Subcutaneous adipose tissue (tissue), 4 donors: ENCODE results near the gene AOC1. TPM values are rescaled to one million over a fixed set of nuclear protein-coding genes. Genes with fewer than 3 reads are reported as not detected.

ENCODE experiments used
- total RNA-seq, 4 donors: library from RNA; depleted of rRNA; stranded (reverse); fragments of >200 nt; gene quantifications; one replicate each; pipeline ENCODE4 v1.1.0, GENCODE V29; 2016
- TF ChIP-seq, protein P1 (sequence below): fragments of 450-650 bp; IDR thresholded peaks from one replicate; pipeline ENCODE4 v1.5.1; 2016; ENCODE audit warnings: low read depth, mild to moderate bottlenecking, control low read depth, antibody characterized with exemption, moderate library complexity

The AOC1 gene
- total RNA-seq, 4 donors from 2014 or later, result 0.33 to 0.68 TPM; not detected in 2

DNA sequence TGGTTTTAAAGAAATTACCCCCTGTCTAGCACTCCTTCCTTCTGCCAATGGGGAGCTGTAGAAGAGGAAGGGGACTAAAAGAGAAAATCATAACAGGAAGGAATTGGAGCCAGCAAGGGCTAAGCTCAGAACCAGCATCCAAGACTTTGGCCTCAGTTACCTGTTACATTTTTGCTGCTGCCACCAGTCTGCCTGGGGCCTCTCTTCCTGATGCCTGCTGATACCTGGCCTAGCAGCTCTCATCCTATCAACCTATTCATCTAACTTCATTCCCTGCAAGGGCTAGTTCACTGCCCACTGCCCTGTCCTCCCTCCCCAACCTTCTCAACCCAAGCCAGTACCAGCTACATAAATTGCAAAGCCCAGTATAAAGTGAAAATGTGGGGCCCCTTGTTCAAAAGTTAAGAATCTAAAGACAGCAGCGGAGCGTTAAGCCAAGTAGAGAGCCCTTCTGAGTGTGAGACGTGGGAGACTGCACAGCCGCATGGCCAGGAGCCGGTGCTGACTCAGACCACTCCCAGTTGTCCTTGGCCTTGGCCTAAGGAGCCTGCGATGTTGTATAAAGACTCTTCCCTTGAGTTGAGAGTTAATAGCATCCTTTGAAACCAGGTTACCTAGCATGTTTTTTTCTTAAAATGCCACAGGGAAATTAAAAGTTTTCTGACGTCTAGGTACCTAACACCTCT, 13.2 kb upstream of the AOC1 start:
- TF ChIP-seq, protein P1, sequence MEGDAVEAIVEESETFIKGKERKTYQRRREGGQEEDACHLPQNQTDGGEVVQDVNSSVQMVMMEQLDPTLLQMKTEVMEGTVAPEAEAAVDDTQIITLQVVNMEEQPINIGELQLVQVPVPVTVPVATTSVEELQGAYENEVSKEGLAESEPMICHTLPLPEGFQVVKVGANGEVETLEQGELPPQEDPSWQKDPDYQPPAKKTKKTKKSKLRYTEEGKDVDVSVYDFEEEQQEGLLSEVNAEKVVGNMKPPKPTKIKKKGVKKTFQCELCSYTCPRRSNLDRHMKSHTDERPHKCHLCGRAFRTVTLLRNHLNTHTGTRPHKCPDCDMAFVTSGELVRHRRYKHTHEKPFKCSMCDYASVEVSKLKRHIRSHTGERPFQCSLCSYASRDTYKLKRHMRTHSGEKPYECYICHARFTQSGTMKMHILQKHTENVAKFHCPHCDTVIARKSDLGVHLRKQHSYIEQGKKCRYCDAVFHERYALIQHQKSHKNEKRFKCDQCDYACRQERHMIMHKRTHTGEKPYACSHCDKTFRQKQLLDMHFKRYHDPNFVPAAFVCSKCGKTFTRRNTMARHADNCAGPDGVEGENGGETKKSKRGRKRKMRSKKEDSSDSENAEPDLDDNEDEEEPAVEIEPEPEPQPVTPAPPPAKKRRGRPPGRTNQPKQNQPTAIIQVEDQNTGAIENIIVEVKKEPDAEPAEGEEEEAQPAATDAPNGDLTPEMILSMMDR, result no peak

DNA sequence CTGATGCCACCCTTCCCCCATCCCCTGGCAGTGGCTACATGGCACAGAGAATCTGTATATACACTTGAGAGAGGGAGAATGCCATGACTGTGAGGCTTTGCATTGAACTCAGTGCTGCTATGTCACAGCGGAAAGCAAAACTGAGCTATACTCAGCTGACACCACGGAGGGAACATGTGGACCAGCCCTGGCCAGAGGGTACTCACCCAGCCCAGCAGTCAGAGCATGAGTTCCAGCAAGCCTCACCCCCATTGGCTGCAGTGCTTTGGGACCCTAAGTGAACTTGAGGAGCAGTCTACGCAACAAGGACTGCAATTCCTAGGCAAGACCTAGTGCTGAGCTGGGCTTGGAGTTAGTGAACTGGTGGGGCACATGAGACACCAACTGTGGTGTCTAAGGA, 10.3 kb upstream of the AOC1 start:
- TF ChIP-seq, protein P1, result no peak

DNA sequence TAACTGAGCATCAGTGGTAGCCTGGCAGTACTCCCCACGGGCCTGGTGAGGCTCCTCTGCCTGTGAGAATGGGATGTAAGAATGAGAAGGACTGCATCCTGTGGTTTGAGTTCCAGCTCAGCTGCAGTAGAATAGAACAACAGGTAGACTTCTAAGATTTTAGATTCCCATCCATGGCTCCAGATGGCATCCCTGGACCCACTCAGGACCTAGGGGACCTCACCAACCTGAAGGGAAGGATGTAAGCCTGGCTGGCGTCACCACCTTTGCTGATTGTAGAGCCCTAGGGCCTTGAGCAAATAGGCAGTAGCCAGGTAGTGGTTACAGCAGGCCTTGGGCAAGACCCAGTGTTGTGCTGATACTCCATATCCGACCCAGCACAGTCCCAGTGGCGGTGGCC, 9.6 kb upstream of the AOC1 start:
- TF ChIP-seq, protein P1, result no peak

DNA sequence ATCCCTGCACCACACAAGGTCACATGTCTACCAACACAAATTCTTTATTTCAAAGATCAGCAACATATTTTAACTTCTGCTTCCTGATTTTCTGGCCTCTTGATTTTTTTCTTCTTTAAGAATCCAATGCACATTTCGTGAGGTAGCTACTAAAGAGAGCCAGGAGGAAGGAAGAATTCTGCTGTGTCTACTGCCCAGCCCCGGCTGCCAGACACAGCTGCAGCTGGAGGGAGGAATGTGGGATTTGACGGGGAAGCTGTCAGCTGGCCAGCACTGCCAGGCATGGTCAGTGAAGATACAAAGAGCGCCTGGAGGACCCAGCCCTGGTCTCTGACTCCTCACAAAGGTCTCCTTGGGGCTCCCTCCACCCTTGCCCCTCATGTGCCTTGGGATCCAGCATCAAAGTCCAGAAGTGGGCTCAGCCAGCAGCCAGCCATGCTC, 6.9 kb upstream of the AOC1 start:
- TF ChIP-seq, protein P1, result no peak

DNA sequence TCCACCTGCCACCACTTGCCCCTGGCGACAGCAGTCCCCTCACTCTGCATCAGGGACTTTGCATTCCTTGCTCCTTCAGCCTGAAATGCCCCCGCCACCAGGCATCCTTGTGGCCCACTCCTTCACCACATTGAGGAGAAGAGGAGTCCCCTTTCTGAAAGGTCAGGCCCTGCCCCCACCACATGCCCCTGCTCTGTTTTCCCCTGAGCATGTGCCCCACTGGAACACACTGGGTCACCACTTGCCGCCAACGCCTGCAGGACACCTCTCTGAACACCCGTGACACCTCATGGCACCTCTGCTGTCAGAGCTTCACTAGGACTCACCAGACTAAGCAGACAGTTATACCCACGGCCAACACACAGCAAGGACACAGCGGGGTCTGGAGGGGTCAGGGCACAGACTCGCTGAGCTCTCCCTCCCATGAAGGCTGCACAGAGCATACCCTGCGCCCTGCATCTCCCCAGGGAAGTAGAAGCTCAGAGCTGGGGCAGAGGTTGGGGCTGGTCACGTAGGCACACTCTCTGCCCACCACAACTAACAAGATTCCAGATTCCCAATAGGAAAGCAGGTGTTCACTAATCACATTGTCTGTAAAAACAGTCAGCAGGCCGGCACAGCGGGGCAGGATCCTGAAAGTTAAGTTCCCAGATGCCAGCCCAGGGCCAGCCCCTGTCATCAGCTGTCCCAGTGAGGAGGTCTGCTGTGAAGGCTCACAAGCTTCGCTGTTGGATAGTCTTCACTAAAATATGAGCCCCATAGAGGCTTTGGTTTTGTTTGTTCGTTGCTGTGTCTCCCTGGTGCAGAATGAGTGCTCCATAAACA, 5.8 kb upstream of the AOC1 start:
- TF ChIP-seq, protein P1, result no peak

DNA sequence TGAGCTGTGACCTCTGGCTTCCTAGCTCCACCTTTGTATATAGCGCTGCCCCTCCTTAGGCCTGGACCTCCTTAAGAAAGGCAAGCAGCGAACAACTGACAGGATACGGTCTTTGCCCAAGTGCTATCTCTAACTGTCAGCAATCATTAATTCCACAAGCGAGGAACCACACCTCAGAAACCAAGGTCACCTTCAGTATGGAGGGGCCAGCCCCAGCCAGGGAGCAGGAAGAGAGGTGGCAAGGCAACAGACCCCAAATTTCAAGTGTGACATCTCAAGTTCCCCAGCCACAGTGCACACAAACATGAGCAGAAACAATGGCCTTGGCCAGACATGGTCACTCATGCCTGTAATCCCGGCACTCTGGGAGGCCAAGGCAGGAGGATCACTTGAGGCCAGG, 4.8 kb upstream of the AOC1 start:
- TF ChIP-seq, protein P1, result no peak

DNA sequence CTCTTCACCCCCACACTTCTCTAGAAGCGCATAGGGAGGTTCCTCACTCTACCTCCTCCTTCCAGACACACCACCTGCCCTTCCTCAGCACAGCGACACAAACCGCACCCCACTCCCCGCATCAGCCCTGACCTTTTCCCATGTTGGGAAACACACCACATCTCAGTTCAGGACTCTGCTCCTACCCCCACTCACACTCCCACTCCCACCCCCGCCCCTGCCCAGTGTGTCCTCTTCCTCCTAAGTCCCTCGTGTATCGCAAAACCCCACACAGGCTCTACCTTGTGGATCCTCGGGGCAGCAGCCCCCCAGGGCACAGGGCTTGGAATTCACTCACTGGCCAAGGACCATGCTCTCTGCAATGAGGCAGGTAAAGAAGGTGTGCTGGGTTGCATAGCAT, 4.2 kb upstream of the AOC1 start:
- TF ChIP-seq, protein P1, result no peak
